K562 (cell line): ENCODE results near the gene EP300. TPM values are rescaled to one million over a fixed set of nuclear protein-coding genes. Genes with fewer than 3 reads are reported as not detected.

Experiments used
- BCOR ChIP-seq: fragments of 450-650 bp; IDR thresholded peaks from 2 replicates; pipeline ENCODE4 v1.6.1; 2016
- BRD4 ChIP-seq: fragments of 200-600 bp; sonication (generic); IDR thresholded peaks from 2 replicates; pipeline ENCODE4 v1.6.1; 2017; ENCODE audit warnings: inconsistent platforms
- CXXC5 ChIP-seq: fragments of 250-450 bp; sonication (Bioruptor Pico); IDR thresholded peaks from 2 replicates; pipeline ENCODE4 v1.8.0; 2022; ENCODE audit warnings: inconsistent platforms, mild to moderate bottlenecking, moderate library complexity
- DPF2 ChIP-seq: fragments of 450-650 bp; IDR thresholded peaks from 2 replicates; pipeline ENCODE4 v1.6.1; 2016
- HLTF ChIP-seq: fragments of 450-650 bp; IDR thresholded peaks from 2 replicates; pipeline ENCODE4 v1.6.1; 2016
- PHF8 ChIP-seq: fragments of 200-600 bp; sonication (generic); IDR thresholded peaks from 2 replicates; pipeline ENCODE4 v1.6.1; 2012; ENCODE audit warnings: mixed run types, mild to moderate bottlenecking, inconsistent platforms, low read length, moderate library complexity, borderline replicate concordance
- PTTG1 ChIP-seq: fragments of 450-650 bp; IDR thresholded peaks from 2 replicates; pipeline ENCODE4 v1.6.1; 2016; ENCODE audit warnings: low read depth, mild to moderate bottlenecking, missing genetic modification characterization, missing compliant biosample characterization
- TOE1 ChIP-seq, 2 experiments: fragments of 450-650 bp in 1 of 2; sonication (generic) in 1 of 2; formaldehyde crosslinking in 1 of 2; IDR thresholded peaks; 2 replicates each; pipeline versions ENCODE4 v1.7.1 to v1.8.0; 2016 to 2022; ENCODE audit warnings: borderline replicate concordance in 2 of 2, mild to moderate bottlenecking in 2 of 2, antibody characterized with exemption in 1 of 2, inconsistent platforms in 1 of 2, low read depth in 1 of 2, missing genetic modification reagents in 1 of 2, moderate library complexity in 1 of 2
- ZFP1 ChIP-seq: fragments of 450-650 bp; formaldehyde crosslinking; IDR thresholded peaks from 2 replicates; pipeline ENCODE4 v1.4.0; 2020; ENCODE audit warnings: mild to moderate bottlenecking, mixed read lengths
- polyA plus RNA-seq, 8 experiments: library from polyadenylated mRNA; depleted of rRNA in 4 of 8; stranded (reverse) in 5 of 8; unstranded in 3 of 8; fragments of >200 nt; fragmentation: Nextera tagmentation in 2 of 8; fragmentation: Illumina TruSeq in 1 of 8; extraction: Ambion mirVana in 2 of 8; extraction: Trizol in 1 of 8; gene quantifications; 2 replicates each; pipeline versions ENCODE4 v1.2.1 to v1.2.3, GENCODE V29; 2011 to 2014; ENCODE audit warnings: inconsistent platforms in 1 of 8, missing spikeins in 1 of 8
- total RNA-seq, 7 experiments: library from RNA; depleted of rRNA in 6 of 7; stranded (reverse); fragments of >200 nt in 6 of 7; fragmentation: Illumina TruSeq in 2 of 7; extraction: Trizol in 2 of 7; gene quantifications; 2 replicates each; pipeline versions ENCODE4 v1.2.1 to v1.2.3, GENCODE V29; 2011 to 2021; ENCODE audit warnings: low replicate concordance in 1 of 7
- TF ChIP-seq, protein P1 (sequence below), 2 experiments: fragments of 450-650 bp in 1 of 2; sonication (generic) in 1 of 2; formaldehyde crosslinking in 1 of 2; IDR thresholded peaks; 2 replicates each; pipeline versions ENCODE4 v1.7.1 to v1.9.0; 2016 to 2022; ENCODE audit warnings: inconsistent platforms in 1 of 2, mild to moderate bottlenecking in 1 of 2, missing genetic modification reagents in 1 of 2
- TF ChIP-seq, protein P2 (sequence below): sonication (generic); formaldehyde crosslinking; IDR thresholded peaks from 2 replicates; pipeline ENCODE4 v1.8.0; 2022; ENCODE audit warnings: missing genetic modification reagents, mild to moderate bottlenecking, moderate library complexity, borderline replicate concordance
- TF ChIP-seq, protein P3 (sequence below): fragments of 200-800 bp; sonication (Bioruptor generic); IDR thresholded peaks from 2 replicates; pipeline ENCODE4 v1.6.1; 2017; ENCODE audit warnings: missing genetic modification characterization, missing compliant biosample characterization
- TF ChIP-seq, protein P4 (sequence below): sonication (generic); formaldehyde crosslinking; IDR thresholded peaks from 2 replicates; pipeline ENCODE4 v1.5.0; 2020; ENCODE audit warnings: missing genetic modification reagents

The EP300 gene
- total and polyA plus RNA-seq, 9 of the 15 experiments (the other 6 are each of a cell fraction or from before 2014, with no cell fraction given) = 2.2 to 28.6 (median 10.9) TPM

DNA sequence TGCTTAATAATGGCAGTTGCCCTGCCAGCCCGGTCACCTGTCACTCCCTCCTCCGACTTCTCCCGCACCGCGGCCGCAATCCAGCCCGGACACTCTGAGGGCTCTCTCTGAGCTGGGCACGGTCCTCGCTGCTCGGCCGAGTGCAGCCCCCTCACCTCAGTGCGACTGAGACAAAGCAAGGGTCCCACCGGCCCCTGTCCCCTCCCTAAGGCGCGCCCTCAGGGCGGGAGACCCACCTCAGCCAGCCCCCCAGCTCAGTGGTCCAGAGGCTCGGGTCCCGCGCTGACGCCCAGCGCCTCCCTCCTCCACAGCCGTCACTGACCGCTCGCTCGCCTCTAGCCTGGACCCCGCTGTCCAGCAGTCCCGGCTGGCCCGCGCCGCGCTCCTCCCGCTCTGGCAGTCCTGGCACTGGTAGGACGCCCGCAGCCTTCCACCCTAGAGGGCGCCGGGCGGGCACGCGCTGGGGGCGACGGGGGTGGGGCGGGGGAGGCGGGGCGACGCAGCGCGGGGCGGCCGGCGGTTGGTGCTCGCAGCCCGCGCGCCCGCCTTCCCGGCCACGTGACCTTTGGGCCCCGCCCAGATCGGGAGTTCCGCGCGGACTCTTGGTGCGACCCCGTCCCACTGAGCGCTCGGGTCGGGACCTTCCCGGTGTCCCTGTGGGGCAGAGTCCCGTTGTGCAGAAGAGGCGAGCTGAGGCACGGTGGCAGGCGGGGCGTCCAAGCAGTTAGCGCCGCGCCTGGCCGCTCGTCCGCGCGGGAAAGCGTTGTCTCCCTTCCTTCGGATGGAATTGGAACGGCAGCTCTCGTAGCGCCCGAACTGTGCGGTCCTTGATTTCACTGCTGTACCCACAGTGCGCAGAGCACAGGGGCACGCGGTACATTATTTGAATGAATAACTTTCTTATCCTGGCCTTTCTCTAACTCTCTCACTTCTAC is 104.9 kb downstream of the EP300 start (continued):
- TF ChIP-seq, protein P1, sequence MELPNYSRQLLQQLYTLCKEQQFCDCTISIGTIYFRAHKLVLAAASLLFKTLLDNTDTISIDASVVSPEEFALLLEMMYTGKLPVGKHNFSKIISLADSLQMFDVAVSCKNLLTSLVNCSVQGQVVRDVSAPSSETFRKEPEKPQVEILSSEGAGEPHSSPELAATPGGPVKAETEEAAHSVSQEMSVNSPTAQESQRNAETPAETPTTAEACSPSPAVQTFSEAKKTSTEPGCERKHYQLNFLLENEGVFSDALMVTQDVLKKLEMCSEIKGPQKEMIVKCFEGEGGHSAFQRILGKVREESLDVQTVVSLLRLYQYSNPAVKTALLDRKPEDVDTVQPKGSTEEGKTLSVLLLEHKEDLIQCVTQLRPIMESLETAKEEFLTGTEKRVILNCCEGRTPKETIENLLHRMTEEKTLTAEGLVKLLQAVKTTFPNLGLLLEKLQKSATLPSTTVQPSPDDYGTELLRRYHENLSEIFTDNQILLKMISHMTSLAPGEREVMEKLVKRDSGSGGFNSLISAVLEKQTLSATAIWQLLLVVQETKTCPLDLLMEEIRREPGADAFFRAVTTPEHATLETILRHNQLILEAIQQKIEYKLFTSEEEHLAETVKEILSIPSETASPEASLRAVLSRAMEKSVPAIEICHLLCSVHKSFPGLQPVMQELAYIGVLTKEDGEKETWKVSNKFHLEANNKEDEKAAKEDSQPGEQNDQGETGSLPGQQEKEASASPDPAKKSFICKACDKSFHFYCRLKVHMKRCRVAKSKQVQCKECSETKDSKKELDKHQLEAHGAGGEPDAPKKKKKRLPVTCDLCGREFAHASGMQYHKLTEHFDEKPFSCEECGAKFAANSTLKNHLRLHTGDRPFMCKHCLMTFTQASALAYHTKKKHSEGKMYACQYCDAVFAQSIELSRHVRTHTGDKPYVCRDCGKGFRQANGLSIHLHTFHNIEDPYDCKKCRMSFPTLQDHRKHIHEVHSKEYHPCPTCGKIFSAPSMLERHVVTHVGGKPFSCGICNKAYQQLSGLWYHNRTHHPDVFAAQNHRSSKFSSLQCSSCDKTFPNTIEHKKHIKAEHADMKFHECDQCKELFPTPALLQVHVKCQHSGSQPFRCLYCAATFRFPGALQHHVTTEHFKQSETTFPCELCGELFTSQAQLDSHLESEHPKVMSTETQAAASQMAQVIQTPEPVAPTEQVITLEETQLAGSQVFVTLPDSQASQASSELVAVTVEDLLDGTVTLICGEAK (IDR thresholded peaks at IDR 0.05) = 0 out of 2 replicates have a peak, but pooled peaks have one; percentile 18
- TF ChIP-seq, protein P1 (CRISPR knock-in tag; IDR thresholded peaks at IDR 0.05) = no peak
- TF ChIP-seq CXXC5 (CRISPR knock-in tag) (peak; percentile 50), PTTG1 (tag) (no peak), BRD4 (no peak), PHF8 (peak; percentile 33; the same call in 1 of the 2 replicates), DPF2 (no peak), HLTF (no peak), ZFP1 (CRISPR knock-in tag) (no peak), BCOR (0 out of 2 replicates have a peak, but pooled peaks have one; percentile 32), TOE1 (IDR thresholded peaks at IDR 0.05; ENCODE audit: borderline replicate concordance) (peak; percentile 81; the same call in 1 of the 2 replicates), TOE1 (CRISPR knock-in tag; IDR thresholded peaks at IDR 0.05; ENCODE audit: borderline replicate concordance, low read depth) (no peak)
- TF ChIP-seq, protein P2, sequence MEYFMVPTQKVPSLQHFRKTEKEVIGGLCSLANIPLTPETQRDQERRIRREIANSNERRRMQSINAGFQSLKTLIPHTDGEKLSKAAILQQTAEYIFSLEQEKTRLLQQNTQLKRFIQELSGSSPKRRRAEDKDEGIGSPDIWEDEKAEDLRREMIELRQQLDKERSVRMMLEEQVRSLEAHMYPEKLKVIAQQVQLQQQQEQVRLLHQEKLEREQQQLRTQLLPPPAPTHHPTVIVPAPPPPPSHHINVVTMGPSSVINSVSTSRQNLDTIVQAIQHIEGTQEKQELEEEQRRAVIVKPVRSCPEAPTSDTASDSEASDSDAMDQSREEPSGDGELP (CRISPR knock-in tag) = peak; percentile 36; the same call in 1 of the 2 replicates
- TF ChIP-seq, protein P3, sequence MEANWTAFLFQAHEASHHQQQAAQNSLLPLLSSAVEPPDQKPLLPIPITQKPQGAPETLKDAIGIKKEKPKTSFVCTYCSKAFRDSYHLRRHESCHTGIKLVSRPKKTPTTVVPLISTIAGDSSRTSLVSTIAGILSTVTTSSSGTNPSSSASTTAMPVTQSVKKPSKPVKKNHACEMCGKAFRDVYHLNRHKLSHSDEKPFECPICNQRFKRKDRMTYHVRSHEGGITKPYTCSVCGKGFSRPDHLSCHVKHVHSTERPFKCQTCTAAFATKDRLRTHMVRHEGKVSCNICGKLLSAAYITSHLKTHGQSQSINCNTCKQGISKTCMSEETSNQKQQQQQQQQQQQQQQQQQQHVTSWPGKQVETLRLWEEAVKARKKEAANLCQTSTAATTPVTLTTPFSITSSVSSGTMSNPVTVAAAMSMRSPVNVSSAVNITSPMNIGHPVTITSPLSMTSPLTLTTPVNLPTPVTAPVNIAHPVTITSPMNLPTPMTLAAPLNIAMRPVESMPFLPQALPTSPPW (CRISPR knock-in tag) = peak; percentile 96
- TF ChIP-seq, protein P4, sequence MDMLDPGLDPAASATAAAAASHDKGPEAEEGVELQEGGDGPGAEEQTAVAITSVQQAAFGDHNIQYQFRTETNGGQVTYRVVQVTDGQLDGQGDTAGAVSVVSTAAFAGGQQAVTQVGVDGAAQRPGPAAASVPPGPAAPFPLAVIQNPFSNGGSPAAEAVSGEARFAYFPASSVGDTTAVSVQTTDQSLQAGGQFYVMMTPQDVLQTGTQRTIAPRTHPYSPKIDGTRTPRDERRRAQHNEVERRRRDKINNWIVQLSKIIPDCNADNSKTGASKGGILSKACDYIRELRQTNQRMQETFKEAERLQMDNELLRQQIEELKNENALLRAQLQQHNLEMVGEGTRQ (CRISPR knock-in tag) = peak; percentile 93
